NCI-H2196 treated with DMSO at 0.1 percent for 48 hours (cell line): ENCODE measurements around the gene CMAS.
"Not testable (repeated sequence)": the region's sequence is repeated elsewhere in the genome, so short reads cannot be mapped to it uniquely, and the experiment has no call there.

Experiments used
- DNase-seq: peaks from one replicate; lab custom pipeline; 2025; ENCODE audit not compliant: unreplicated experiment; lab: John Stamatoyannopoulos, UW

The CMAS gene

GRCh38 chr12:22046090-22046967, at the start of gene CMAS:
Gene CMAS (plus strand): TSS chr12:22046218. CDS start chr12:22046304, 86 bp downstream.
- DNase-seq = peak; percentile 94

GRCh38 chr12:21998295-21998694, 47.7 kb upstream of the CMAS start:
- no peak for DNase-seq

- DNase-seq = no peak
Observed at GRCh38 chr12:21998782-21999181, 47.2 kb upstream of the CMAS start.

- no peak for DNase-seq
Observed at GRCh38 chr12:22002430-22002829, 43.6 kb upstream of the CMAS start.

- DNase-seq = not testable (repeated sequence)
Observed at GRCh38 chr12:22007794-22008193, 38.2 kb upstream of the CMAS start.

GRCh38 chr12:22008196-22008595, 37.8 kb upstream of the CMAS start:
- DNase-seq = no peak

GRCh38 chr12:22014041-22014782, 31.8 kb upstream of the CMAS start:
- DNase-seq = no peak

GRCh38 chr12:22014783-22015144, 31.3 kb upstream of the CMAS start:
- DNase-seq = no peak

- no peak for DNase-seq
Observed at GRCh38 chr12:22016982-22017381, 29.0 kb upstream of the CMAS start.

- peak; percentile 28 for DNase-seq
Observed at GRCh38 chr12:22018860-22019259, 27.2 kb upstream of the CMAS start.

- not testable (repeated sequence) for DNase-seq
Observed at GRCh38 chr12:22023489-22023888, 22.5 kb upstream of the CMAS start.

- no peak for DNase-seq
Observed at GRCh38 chr12:22029491-22029890, 16.5 kb upstream of the CMAS start.

- DNase-seq = no peak
Observed at GRCh38 chr12:22029991-22030390, 16.0 kb upstream of the CMAS start.

GRCh38 chr12:22032732-22033131, 13.3 kb upstream of the CMAS start:
- no peak for DNase-seq

GRCh38 chr12:22034709-22035506, 11.1 kb upstream of the CMAS start:
- DNase-seq = no peak

GRCh38 chr12:22037947-22038346, 8.1 kb upstream of the CMAS start:
- no peak for DNase-seq

- DNase-seq = no peak
Observed at GRCh38 chr12:22038734-22039133, 7.3 kb upstream of the CMAS start.

GRCh38 chr12:22039361-22039760, 6.7 kb upstream of the CMAS start:
- DNase-seq = no peak

GRCh38 chr12:22042976-22043669, 2.9 kb upstream of the CMAS start:
- DNase-seq = no peak

GRCh38 chr12:22043943-22044342, 2.1 kb upstream of the CMAS start:
- DNase-seq = no peak

GRCh38 chr12:22044391-22044790, 1.6 kb upstream of the CMAS start:
- no peak for DNase-seq
